ENCODE data around the gene PLA2G2F. TPM values are rescaled to one million over a fixed set of nuclear protein-coding genes. Genes with fewer than 3 reads are reported as not detected.

PLA2G2F gene
- total and polyA plus RNA-seq, 9 of the 15 experiments (the other 6 are each of a cell fraction or from before 2014, with no cell fraction given) = not detected

GRCh38 chr1:20184997-20185833 lies 46.1 kb downstream of the PLA2G2F start (continued):
- TF ChIP-seq L3MBTL2 (IDR thresholded peaks at IDR 0.05) (peak; percentile 87), PKNOX1 (IDR thresholded peaks at IDR 0.05) (peak; percentile 63), ZBTB43 (CRISPR knock-in tag; IDR thresholded peaks at IDR 0.05) (peak; percentile 13; the same call in 1 of the 2 replicates), SRF (CRISPR knock-in tag; IDR thresholded peaks at IDR 0.05) (peak; percentile 86 to 97), RHOXF2B (CRISPR knock-in tag; conservative IDR thresholded peaks at IDR 0.05) (peak; percentile 59; the same call in 1 of the 2 replicates), CBX5 (IDR thresholded peaks at IDR 0.05; ENCODE audit: borderline replicate concordance, low read depth) (0 out of 2 replicates have a peak, but pooled peaks have one; percentile 9), RNF219 (CRISPR knock-in tag; IDR thresholded peaks at IDR 0.05) (no peak), ESRRB (CRISPR knock-in tag; IDR thresholded peaks at IDR 0.05; ENCODE audit: borderline replicate concordance) (0 out of 2 replicates have a peak, but pooled peaks have one; percentile 77), RFX1 (IDR thresholded peaks at IDR 0.05) (no peak), ZBTB33 (CRISPR knock-in tag; IDR thresholded peaks at IDR 0.05) (0 out of 2 replicates have a peak, but pooled peaks have one; percentile 8), ZC3H8 (IDR thresholded peaks at IDR 0.05) (no peak), CEBPZ (IDR thresholded peaks at IDR 0.05; ENCODE audit: borderline replicate concordance, low read depth, low read length) (no peak), HMBOX1 (IDR thresholded peaks at IDR 0.05) (0 out of 2 replicates have a peak, but pooled peaks have one; percentile 16)

All from K562 (cell line).